Stomach (tissue), 4 donors: ENCODE results near the gene EFCAB3.

Experiments used
- CTCF ChIP-seq, 7 experiments: fragments of 450-650 bp in 4 of 7; fragments of 200-600 bp in 3 of 7; sonication (generic) in 3 of 7; IDR thresholded peaks; one replicate each; pipeline ENCODE4 v1.5.1; 2016 to 2019; ENCODE audit warnings: antibody characterized with exemption in 7 of 7, control low read depth in 2 of 7, mild to moderate bottlenecking in 1 of 7
- EP300 ChIP-seq: sonication (generic); formaldehyde crosslinking; IDR thresholded peaks from one replicate; pipeline ENCODE4 v1.6.1; 2017; ENCODE audit warnings: antibody characterized with exemption
- POLR2A ChIP-seq, 4 donors: fragments of 450-650 bp; IDR thresholded peaks; one replicate each; pipeline ENCODE4 v1.6.1; 2016; ENCODE audit warnings: antibody characterized with exemption in 4 of 4, control low read depth in 2 of 4, mild to moderate bottlenecking in 1 of 4, moderate library complexity in 1 of 4

GRCh38 chr17:62380253-62380652 lies at the start of gene EFCAB3:
- TF ChIP-seq POLR2A (IDR thresholded peaks at IDR 0.05) = no peak
- TF ChIP-seq EP300 = no peak
- no peak for TF ChIP-seq CTCF (IDR thresholded peaks at IDR 0.05)
